G401.6 (cell line): ENCODE measurements around the gene GDNF.
"Not testable (repeated sequence)": the region's sequence is repeated elsewhere in the genome, so short reads cannot be mapped to it uniquely, and the experiment has no call there.

Source experiments
- FAIRE-seq: peaks from 2 replicates; lab custom pipeline; 2012; peaks lifted over from hg19 to GRCh38; lab: Jason Lieb, UNC

Gene GDNF

DNA sequence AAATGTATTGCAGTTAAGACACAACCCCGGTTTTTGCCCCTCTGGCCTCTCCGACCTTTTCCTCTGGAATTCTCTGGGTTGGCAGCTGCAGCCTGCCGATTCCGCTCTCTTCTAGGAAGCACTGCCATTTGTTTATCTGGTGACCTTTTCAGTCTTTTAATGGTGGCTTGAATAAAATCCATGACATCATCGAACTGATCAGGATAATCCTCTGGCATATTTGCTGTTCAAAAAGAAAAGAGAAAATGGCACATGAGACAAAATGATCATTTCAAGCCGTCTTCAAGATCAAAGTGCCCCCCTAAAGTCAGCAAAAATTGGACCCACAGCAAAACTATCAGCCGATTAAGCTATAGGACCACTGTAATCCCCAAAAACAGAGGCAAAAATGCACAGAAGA is 23.9 kb downstream of the GDNF start:
- no peak for FAIRE-seq

DNA sequence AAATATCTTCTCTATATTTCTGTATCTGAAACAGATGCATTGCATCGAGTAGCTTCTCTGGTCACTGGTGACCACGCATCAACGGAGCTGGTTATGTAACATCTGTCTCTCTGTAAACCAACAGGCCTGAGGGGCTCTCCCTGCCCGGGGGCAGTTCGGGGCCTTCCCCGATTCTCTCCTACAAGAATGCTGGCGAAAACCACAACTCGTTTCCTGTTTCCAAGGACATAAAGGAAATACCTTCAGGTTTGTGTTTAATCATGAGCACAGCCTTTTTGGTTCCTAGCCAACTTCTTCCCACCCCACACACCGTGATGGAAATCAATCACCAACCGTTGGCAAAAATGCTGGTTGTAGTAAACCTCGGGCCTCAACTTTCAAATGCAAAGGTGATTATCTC is 25.1 kb downstream of the GDNF start:
- FAIRE-seq, result no peak

DNA sequence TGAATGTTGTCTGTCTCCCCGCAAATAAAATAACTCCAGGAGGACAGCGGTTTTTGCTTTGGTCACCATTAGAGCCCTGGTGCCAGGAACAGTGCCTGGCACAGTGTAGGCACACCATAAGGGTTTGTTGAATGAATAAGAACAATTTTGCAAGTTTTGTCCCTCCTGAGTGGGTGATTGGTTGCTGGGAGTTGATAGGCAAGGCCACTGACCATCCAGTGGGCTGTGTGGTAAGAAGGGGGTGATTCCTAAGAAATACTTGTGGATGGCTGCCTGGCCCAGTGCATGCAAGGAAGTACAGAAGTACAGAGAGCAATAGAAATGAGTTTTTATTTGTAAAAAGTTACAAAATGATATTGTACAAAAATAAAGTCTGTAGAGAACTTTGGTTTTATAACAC is 27.5 kb downstream of the GDNF start:
- no peak for FAIRE-seq

DNA sequence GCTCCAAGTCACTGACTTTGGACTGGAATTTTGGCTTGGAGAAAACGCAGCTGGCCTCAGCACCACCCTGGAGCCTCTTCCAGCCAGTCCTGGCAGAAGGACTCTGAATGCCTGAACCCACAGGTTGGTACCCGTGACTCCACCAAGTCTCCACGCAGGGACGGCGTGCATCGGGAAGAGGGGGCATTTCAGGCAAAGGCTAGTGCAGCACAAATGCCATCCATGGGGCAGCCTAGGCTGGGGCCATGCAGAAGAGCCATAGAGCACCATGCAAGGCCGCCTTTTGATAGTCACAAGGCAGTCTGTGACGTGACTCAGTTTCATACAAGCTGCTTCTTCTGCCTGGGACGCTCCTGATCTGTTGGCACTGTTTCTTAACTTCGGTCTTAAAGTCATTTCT is 28.0 kb downstream of the GDNF start:
- FAIRE-seq, result no peak

GRCh38 chr5:37810311-37810710 is 29.5 kb downstream of the GDNF start:
- FAIRE-seq, result no peak

GRCh38 chr5:37808945-37809344 is 30.9 kb downstream of the GDNF start:
- FAIRE-seq, result no peak

DNA sequence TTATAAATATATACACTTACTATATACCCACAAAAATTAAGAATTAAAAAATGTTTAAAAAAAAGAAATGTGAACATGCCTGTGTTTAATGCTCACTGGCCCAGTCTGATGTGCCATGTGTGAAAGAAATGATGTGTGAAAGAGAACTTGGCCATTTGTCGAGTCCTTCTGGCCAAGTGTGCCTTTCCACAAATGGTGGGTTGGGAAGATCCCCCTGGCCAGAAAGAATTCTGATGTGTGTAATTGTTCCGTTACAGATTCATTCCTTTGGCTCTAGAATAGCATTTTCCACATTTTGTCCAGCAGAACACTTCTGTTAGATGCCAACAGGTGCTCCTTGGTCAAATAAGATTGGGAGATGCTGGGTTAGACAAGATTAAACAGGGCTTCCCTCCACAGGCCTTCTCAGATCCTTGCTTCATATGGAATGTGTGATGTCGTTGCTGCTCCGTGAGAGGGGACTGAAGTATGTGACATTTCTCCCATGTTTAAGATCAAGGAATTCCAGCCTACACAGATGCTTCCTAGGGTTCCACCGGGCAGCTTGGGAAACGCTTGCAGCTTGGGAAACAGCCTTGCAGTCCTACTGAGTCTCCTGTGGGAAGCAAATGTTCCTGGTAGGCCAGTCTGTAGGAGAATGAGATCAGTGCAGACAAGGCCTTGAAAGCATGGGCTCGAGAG is 32.1 kb downstream of the GDNF start:
- FAIRE-seq, result no peak

GRCh38 chr5:37807015-37807414 is 32.8 kb downstream of the GDNF start:
- FAIRE-seq, result no peak

- no peak for FAIRE-seq
Observed at GRCh38 chr5:37806476-37806875, 33.4 kb downstream of the GDNF start.

GRCh38 chr5:37806016-37806415 is 33.8 kb downstream of the GDNF start:
- no peak for FAIRE-seq

GRCh38 chr5:37804401-37804800 is 35.4 kb downstream of the GDNF start:
- no peak for FAIRE-seq

- FAIRE-seq, result no peak
Observed at GRCh38 chr5:37803487-37803886, 36.4 kb downstream of the GDNF start.

- FAIRE-seq, result no peak
Observed at GRCh38 chr5:37801521-37801920, 38.3 kb downstream of the GDNF start.

DNA sequence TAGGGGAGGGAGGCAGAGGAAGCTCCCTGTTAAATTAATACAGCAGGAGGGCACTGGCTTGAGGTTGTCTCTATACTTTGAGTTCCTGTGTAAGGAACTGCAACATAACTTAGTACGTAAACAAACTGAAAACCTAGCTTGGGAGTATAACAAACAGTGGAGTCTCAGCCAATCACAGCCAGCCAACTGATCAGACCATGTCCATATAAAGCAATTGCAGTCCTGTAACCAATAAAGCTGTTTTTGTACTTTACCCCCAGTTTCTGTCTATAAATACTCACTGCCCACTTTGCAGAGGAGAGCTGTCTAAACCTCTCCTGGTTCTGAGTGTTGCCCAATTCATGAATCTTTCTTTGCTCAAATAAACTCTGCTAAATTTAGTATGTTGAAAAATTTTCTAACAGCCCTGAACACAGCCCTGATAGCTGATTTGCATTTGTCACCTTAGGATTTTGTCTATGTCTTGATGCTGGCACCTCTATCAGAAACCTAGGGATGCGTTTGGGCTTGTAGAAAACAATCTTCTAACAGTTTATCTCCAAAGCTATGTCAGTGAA is 39.9 kb downstream of the GDNF start:
- FAIRE-seq, result no peak

DNA sequence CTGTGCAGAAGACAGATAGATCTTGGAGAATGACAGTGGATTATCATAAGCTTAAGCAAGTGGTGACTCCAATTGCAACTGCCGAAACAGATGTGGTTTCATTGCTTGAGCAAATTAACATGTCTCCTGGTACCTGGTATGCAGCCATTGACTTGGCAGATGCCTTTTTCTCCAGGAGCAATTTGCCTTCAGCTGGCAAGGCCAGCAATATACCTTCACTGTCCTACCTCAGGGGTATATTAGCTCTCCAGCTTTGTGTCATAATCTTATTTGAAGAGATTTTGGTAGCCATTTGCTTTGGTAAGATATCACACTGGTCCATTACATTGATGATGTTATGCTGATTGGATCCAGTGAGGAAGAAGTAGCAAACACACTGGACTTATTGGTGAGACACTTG is 43.4 kb downstream of the GDNF start:
- FAIRE-seq, result not testable (repeated sequence)

DNA sequence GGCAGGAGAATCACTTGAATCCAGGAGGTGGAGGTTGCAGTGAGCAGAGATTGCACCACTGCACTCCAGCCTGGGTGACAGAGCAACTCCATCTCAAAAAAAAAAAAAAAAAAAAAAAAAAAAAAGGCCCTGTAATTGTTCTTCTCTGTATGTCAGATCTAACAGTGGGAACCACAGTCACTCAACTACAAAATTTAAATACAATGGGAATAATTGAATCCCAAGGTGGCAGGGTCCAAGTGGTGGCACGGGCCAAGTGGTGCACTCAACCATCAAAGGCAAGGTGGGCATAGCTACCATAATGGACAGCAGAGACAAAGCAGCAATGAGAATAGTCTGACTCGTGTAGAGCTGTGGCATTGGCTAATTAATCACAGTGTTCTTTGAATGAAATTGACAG is 44.5 kb downstream of the GDNF start:
- not testable (repeated sequence) for FAIRE-seq

DNA sequence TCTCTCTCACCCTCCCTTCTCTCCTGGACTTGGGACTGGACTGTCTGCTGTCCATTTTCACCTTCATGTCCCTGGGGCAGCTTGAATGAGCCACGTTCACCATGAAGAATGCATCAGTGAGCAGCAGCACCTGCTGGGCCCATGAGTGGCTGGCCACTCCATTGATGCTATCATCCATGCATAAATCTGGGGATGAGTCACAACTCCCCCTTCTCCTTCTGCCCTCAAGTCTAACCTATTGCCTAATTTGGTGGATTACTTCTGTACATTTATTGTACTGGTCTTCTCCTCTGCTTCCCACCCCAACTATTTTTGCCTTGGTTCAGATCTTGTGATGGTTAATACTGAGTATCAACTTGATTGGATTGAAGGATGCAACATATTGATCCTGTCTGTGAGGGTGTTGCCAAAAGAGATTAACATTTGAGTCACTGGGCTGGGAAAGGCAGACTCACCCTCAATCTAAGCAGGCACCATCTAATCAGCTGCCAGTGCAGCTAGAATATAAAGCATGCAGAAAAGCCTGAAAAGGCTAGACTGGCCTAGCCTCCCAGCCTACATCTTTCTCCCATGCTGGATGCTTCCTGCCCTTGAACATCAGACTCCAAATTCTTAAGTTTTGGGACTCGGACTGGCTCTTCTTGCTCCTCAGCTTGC is 46.7 kb downstream of the GDNF start:
- FAIRE-seq, result no peak

GRCh38 chr5:37791321-37791720 is 48.5 kb downstream of the GDNF start:
- no peak for FAIRE-seq

DNA sequence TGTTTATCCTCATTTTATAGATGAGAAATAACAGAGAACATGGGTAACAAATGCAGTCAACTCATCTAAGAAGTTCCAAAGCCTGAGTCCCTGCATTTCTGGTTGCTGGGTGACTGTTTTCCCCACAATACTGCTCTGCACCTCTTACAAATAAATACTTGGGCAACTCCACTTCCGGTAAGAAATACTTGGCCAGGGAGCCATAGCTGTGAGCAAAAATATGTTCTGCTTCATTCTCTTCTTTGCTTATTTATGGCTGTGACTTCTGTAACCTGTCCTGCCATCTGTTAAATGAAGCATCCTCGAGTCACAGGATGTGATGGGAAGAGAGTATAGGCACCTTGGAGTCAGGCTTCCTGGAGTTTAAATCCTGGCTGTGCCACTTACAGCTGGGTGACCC is 49.9 kb downstream of the GDNF start:
- FAIRE-seq, result no peak

DNA sequence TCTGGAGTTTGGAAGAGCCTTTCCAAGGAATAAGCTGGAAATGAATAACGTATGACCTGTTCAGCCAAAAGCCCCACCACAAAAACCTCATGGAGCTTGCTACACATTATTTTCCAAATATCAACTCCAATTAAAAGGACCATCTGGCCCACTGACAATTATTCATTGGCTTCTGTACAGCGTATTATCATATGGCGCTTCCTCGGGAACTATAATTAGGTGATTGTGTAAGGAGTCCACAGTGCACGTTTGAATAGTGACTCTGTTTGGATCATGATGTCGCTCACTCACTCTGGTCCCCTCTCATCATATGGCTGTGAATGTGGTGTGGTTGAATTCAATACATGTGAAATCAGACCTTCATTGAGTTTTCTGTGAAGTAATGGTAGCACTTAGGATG is 52.1 kb downstream of the GDNF start:
- FAIRE-seq, result no peak

- no peak for FAIRE-seq
Observed at GRCh38 chr5:37786862-37787519, 52.9 kb downstream of the GDNF start.

- no peak for FAIRE-seq
Observed at GRCh38 chr5:37786416-37786815, 53.4 kb downstream of the GDNF start.

DNA sequence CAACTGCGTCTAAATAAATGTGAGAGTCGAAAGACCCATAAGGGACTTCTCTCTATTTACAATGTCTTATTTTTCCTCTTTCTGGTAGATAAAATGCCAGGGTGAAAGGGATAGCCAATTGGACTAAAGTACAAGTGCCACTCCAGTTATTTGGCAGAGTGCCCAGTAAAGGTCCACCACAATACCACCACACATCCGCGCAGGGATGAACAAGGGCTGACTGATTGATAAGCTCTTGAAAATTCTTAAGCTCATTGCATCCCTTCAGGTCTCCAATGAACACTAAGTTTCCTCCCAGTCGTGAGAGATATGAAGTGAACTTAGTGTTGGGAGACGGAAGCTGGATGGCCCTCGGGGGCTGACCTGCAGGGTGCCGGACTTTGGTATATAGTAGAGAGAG is 58.4 kb downstream of the GDNF start:
- FAIRE-seq, result not testable (repeated sequence)
